Measurements from ENCODE around the gene CDK5. TPM values are rescaled to one million over a fixed set of nuclear protein-coding genes. Genes with fewer than 3 reads are reported as not detected.

CDK5 gene
- total and polyA plus RNA-seq, 2 of the 13 experiments (the other 11 are each of a cell fraction or from before 2014, with no cell fraction given) = 16.4 to 21.3 TPM

- TF ChIP-seq RBAK (CRISPR knock-in tag; IDR thresholded peaks at IDR 0.05) = 0 out of 2 replicates have a peak, but pooled peaks have one; percentile 22
- no peak for TF ChIP-seq TMF1 (CRISPR knock-in tag; IDR thresholded peaks at IDR 0.05; ENCODE audit: low read depth)
- TF ChIP-seq ZFX (CRISPR knock-in tag; IDR thresholded peaks at IDR 0.05; ENCODE audit: low read depth) = peak; percentile 64
- no peak for TF ChIP-seq ARHGAP35 (CRISPR knock-in tag; IDR thresholded peaks at IDR 0.05; ENCODE audit: borderline replicate concordance)
- TF ChIP-seq ZFY (CRISPR knock-in tag; IDR thresholded peaks at IDR 0.05) = peak; percentile 23; the same call in 1 of the 2 replicates
- no peak for TF ChIP-seq ZNF121 (CRISPR knock-in tag; IDR thresholded peaks at IDR 0.05)
- TF ChIP-seq, protein P1, sequence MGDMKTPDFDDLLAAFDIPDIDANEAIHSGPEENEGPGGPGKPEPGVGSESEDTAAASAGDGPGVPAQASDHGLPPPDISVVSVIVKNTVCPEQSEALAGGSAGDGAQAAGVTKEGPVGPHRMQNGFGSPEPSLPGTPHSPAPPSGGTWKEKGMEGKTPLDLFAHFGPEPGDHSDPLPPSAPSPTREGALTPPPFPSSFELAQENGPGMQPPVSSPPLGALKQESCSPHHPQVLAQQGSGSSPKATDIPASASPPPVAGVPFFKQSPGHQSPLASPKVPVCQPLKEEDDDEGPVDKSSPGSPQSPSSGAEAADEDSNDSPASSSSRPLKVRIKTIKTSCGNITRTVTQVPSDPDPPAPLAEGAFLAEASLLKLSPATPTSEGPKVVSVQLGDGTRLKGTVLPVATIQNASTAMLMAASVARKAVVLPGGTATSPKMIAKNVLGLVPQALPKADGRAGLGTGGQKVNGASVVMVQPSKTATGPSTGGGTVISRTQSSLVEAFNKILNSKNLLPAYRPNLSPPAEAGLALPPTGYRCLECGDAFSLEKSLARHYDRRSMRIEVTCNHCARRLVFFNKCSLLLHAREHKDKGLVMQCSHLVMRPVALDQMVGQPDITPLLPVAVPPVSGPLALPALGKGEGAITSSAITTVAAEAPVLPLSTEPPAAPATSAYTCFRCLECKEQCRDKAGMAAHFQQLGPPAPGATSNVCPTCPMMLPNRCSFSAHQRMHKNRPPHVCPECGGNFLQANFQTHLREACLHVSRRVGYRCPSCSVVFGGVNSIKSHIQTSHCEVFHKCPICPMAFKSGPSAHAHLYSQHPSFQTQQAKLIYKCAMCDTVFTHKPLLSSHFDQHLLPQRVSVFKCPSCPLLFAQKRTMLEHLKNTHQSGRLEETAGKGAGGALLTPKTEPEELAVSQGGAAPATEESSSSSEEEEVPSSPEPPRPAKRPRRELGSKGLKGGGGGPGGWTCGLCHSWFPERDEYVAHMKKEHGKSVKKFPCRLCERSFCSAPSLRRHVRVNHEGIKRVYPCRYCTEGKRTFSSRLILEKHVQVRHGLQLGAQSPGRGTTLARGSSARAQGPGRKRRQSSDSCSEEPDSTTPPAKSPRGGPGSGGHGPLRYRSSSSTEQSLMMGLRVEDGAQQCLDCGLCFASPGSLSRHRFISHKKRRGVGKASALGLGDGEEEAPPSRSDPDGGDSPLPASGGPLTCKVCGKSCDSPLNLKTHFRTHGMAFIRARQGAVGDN (CRISPR knock-in tag; IDR thresholded peaks at IDR 0.05) = peak; percentile 62
- no peak for TF ChIP-seq GTF3A (CRISPR knock-in tag; conservative IDR thresholded peaks at IDR 0.05)
- TF ChIP-seq, protein P2, sequence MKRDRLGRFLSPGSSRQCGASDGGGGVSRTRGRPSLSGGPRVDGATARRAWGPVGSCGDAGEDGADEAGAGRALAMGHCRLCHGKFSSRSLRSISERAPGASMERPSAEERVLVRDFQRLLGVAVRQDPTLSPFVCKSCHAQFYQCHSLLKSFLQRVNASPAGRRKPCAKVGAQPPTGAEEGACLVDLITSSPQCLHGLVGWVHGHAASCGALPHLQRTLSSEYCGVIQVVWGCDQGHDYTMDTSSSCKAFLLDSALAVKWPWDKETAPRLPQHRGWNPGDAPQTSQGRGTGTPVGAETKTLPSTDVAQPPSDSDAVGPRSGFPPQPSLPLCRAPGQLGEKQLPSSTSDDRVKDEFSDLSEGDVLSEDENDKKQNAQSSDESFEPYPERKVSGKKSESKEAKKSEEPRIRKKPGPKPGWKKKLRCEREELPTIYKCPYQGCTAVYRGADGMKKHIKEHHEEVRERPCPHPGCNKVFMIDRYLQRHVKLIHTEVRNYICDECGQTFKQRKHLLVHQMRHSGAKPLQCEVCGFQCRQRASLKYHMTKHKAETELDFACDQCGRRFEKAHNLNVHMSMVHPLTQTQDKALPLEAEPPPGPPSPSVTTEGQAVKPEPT (CRISPR knock-in tag; IDR thresholded peaks at IDR 0.05; ENCODE audit: low read depth) = no peak
- 0 out of 2 replicates have a peak, but pooled peaks have one; percentile 46 for TF ChIP-seq ZBTB38 (CRISPR knock-in tag; IDR thresholded peaks at IDR 0.05)
- no peak for TF ChIP-seq ZZZ3 (CRISPR knock-in tag; IDR thresholded peaks at IDR 0.05; ENCODE audit: borderline replicate concordance)
- peak; percentile 23; the same call in 1 of the 2 replicates for TF ChIP-seq PHF8 (CRISPR knock-in tag; IDR thresholded peaks at IDR 0.05)
Measured at GRCh38 chr7:151006590-151007300, 51.0 kb downstream of the CDK5 start (continued).

Measured in HepG2 (cell line).